ENCODE measurements around the gene PHPT1.

PHPT1 gene

GRCh38 chr9:136889858-136890257 is 40.6 kb downstream of the PHPT1 start:
- DNase-seq, result no peak

GRCh38 chr9:136890661-136891060 is 41.5 kb downstream of the PHPT1 start:
- no peak for DNase-seq

- no peak for DNase-seq
Measured at GRCh38 chr9:136896027-136896426, 46.8 kb downstream of the PHPT1 start.

GRCh38 chr9:136898483-136899100 is 49.4 kb downstream of the PHPT1 start:
- no peak for DNase-seq

- no peak for DNase-seq
Measured at GRCh38 chr9:136899196-136899595, 50.0 kb downstream of the PHPT1 start.

GRCh38 chr9:136900556-136900955 is 51.3 kb downstream of the PHPT1 start:
- DNase-seq, result no peak
